GM18951 (cell line): ENCODE data around the gene GSDMA.
A peak's percentile ranks its signal among the peaks of the same experiment; 100 is the strongest.
"Not testable (repeated sequence)": the region's sequence is repeated elsewhere in the genome, so short reads cannot be mapped to it uniquely, and the experiment has no call there.

ENCODE experiments used
- POLR2A ChIP-seq: IDR thresholded peaks from 4 replicates; pipeline ENCODE4 v1.6.1; 2011; ENCODE audit warnings: mild to moderate bottlenecking; ENCODE audit not compliant: insufficient read length, insufficient read depth; ENCODE audit errors: extremely low read depth
- in situ Hi-C: fragments of 300-500 bp; cut with MboI; formaldehyde crosslinking; loops from one replicate; pipeline ENCODE4 v1.12.0; 2022; ENCODE audit warnings: low sequenced_read_pairs, mixed read lengths, inconsistent platforms; ENCODE audit not compliant: unreplicated experiment

Gene GSDMA

DNA sequence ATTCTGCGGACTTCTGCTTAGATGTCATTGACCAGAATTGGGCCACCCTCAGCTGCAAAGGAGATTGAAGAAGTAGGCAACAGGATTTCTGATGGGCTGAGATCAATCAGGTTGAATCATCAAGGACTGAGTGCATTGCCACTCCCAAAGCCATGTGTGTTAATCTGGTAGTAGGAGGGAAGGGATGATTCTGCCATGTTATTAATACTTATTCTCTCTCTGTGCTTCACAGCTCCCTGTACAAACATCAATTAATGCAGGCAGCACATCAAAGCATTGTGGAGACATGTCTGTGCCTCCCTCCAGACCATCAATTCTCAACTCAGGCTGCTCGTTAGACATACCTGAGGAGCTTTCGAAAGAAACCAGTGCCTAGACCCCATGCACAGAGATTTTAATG, 23.7 kb upstream of the GSDMA start:
- in situ Hi-C loops: no loop called here
- TF ChIP-seq POLR2A: no peak

DNA sequence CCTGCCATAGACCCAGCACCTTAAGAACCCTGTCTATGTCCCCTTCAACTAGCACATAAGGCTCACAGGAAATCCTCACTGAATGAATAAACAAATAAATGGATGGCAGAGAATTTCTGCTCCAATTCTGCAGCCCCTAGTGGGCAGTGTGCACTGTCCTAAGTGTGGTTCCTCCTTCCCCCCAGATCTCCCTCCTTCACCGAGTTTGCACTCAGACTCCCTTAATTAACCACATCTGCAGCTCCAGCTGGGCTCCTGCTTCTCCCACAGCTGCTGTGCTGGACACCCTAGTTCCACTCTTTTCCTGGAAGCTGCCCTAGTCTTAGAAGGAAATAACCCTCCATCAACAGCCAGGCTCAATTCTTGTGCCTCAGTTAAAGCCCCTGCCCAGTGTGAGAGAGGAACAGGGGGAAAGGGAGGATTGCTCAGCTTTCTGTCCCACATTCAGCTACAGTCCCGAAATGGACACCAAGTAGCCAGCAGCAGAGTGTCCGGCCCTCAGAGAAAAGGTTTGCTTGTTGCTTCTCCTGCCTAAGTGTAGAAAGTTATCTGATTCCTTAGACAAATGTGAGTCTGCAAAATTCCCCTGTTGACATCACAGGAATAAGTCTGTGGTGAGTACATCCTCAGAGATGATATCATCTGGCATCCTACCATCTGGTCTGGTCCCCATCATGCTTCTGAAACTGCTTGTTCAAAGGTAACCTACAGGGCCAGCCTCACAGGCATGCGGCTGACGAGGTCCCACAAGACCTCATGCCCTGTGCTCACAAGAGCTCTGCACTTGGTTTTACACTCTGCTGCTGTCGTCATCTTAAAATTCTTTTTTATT, 23.0 kb upstream of the GSDMA start:
- TF ChIP-seq POLR2A: no peak
- in situ Hi-C loops: no loop called here

DNA sequence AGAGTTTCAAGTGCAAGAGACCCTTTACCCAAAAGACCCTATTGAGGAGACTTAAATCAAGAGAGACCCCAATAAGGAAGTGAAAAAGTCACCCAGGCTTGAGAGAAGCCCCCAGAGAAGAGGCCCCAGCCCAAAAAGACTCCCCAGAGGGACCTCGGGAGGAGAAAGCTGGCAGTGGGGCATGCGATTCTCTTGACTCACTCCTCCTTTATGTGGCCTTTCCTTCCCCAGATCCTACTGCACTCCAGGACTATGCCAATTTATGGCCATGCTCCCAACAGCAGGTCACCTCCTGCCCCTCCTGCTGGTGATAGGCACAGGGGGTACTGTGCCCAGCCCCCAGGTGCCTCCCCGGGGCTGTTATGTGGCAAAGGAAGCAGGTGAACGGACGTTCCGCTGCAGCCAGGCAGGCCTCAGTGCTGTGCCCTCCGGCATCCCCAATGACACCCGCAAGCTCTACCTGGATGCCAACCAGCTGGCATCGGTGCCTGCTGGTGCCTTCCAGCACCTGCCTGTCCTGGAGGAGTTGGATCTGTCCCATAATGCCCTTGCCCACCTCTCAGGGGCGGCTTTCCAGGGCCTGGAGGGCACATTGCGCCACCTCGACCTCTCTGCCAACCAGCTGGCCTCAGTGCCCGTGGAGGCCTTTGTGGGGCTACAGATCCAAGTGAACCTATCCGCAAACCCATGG, 19.0 kb upstream of the GSDMA start:
- in situ Hi-C loops: no loop called here
- no peak for TF ChIP-seq POLR2A

DNA sequence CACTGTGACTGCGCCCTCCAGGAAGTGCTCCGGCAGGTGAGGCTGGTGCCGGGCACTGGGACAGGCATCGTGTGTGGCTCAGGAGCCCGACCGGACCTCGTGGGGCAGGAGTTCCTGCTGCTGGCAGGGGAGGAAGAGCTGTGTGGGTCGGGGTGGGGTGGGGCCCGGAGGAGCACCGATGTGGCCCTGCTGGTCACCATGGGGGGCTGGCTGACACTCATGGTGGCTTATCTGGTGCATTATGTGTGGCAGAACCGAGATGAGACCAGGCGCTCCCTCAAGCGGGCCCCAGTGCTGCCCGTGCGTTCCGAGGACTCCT, 18.5 kb upstream of the GSDMA start:
- in situ Hi-C loops: no loop called here
- TF ChIP-seq POLR2A: no peak

DNA sequence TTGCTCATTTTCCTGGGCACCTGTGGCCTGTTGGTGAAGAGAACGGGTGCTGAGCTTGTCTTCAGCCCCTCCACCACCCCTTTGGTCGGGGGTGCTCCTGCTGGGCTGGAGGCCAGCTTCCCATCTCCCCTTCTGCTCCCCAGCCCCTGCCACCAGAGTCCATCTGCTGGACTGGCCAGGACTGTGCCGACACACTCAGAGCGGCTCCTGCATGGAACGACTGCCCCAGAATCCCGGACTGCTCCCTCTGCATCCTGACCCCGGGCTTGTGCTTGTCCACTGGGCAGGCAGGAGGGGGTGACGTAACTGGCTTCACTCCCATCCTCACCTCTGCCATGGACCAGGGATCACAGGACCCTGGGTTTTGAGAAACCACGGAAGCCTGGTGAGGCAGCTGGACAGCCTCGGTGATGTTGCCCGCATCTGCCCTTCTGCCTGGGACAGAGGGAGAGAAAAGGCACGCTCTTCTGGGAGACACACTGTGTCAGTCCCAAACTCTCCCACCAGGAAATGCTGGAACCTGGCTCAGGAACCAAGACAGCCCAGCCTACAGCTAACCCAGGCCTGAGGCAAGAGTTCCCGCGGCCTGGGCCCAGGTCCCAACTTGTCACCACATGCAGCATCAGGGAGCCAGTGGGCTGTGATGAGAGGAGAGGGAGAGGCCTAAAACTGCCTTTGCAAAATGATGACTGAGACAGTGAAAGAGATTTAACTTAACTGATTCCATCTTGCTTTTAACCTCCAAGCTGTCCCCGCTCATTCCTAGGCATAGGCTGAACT, 16.1 kb upstream of the GSDMA start:
- no peak for TF ChIP-seq POLR2A
- in situ Hi-C loops: no loop called here

DNA sequence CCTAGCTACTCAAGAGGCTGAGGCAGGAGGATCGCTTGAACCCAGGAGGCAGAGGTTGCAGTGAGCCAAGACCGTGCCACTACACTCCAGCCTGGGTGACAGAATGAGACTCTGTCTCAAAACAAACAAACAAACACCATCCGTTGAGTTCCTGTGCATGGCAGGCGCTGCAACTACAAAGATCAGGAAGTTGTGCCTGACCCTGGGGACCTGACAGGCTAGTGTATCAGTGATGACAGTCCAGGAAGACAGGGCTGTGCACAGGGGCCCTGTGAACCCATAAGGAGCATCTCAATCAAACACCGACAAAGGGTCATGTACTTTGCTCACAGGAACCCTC, 14.3 kb upstream of the GSDMA start:
- in situ Hi-C loops: not testable (repeated sequence)

DNA sequence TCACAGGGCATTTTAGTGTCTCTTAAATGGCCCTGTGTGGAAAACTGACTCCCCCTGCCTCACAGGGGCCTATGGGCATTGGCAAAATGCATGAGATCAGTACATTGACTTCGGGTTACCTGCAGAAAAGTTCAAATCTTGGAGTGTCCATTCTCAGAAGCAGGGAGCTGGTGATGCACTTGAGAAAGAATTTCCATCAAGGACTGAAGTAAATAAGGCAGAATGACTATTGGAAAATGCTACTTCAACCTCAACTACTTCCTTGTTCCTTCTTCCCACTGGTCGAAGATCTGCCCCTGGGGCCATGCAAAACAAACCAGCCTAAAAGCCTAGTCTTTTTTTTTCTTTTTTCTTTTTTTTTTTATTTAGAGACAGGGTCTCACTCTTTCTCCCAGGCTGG, 13.8 kb upstream of the GSDMA start:
- in situ Hi-C loops: no loop called here
- no peak for TF ChIP-seq POLR2A

DNA sequence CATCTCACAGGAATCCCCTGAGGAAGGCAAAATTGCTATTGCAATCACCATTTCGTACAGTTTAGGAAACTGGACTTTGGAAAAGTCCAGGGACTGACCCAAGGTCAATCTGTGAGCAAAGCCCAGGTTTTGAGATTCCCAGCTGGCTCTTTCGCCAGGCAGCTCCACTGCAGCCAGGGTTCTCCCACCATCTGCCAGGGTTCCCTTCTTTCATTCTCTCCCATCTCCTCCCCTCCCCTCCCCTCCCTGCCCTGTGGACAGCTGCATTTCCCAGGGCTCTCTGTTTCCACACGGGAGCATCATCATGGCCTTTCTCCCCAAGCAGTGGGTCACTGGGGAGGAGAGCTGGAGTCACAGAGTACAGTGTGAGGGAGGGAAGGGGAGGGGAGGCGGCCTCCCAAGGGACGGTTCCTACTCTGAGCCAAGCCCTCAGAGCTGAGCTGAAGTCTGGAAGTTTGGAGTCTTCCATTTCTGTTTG, 11.9 kb upstream of the GSDMA start:
- TF ChIP-seq POLR2A: no peak
- in situ Hi-C loops: no loop called here

DNA sequence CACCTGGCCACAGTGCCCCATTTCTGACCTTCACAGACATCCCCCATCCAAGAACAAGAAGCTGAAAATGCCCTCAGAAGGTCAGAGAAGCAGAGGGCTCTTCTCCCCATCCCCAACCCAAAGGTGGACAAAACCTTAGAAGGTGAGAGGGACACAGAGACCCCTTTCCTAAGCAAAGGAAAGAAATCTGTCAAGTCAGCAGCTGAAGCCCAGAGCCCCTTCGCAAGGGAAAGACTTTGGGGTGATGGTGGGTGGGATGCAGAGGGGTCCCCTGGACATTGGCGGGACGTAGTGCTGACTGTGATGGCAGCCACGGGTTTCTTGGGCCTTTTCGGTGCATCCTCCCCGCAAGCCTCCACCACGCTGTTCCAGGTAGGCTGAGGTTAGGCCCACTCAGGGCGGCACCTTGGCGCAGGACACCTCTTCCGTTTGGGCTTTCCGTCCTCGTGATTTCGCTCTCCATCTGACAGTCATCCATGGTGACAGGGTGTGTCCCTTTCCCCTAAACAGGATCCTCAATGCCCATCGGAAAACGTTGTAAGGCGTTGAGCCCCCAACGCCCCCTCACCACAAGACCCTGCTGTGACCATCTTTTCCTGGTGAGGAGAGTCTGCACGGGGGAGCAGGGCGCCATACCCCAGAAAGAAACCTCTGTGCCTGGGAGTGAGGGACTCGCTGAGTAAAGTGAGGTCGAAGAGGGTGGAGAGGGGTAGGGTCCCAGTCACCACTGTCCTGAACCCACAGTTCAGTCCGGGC, 10.7 kb upstream of the GSDMA start:
- no peak for TF ChIP-seq POLR2A
- in situ Hi-C loops: no loop called here

DNA sequence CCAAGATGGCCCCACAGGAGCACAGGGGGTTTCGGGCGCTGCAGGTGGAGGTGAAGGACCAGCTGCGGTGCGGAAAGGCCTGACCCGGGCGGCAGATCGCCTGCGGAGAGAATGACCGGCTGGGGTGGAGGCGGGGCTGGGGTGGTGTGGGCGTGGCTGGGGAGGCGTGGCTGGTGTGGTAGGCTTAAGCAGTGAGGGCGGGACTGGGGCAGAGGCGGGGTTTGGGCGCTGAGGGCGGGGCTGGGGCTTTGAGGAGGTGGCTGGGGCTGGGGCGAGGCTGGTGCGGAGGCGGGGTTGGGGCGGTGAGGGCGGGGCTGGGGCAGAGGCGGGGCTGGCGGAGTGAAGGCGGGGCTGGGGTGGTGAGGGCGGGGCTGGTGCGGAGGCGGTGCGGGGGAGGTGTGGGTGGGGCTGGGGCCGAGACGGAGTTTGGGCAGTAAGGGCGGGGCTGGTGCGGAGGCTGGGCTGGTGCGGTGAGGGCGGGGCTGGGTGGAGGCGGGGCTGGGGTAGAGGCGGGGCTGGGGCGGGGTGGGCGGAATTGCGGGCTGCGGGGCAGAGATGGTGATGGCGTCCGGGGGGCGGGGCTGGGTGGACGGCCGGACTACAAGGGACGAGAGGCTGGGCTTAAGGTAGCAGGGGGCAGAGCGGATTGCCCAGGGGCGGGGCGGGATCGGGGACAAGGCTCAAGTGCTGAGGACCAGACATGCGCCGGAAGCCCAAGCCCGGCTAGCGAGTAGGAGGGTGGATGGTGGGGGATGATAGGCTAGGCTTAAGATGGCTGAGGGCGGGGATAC, 9.9 kb upstream of the GSDMA start:
- in situ Hi-C loops: no loop called here
- TF ChIP-seq POLR2A: peak; percentile 65

DNA sequence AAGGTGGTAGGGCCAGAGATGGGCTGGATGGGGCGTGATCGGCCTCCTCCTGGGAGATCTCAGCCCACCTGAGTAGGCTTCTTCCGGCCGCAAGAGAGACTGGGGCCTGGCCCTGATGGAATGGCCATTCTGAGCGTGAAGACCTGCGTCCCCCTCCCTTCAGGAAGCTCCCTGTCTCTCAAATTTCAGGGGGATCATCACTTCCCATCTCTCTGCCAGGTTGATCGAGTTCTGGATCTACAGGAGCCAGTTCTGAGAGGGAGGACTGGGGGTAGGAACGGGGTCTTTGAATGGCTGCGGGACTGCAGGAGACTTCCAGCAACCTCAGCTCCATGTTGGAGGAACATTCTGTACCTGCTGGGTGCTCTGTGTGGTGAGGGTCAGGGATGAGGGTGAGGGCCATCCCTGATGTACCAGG, 9.3 kb upstream of the GSDMA start:
- TF ChIP-seq POLR2A: no peak
- in situ Hi-C loops: no loop called here

DNA sequence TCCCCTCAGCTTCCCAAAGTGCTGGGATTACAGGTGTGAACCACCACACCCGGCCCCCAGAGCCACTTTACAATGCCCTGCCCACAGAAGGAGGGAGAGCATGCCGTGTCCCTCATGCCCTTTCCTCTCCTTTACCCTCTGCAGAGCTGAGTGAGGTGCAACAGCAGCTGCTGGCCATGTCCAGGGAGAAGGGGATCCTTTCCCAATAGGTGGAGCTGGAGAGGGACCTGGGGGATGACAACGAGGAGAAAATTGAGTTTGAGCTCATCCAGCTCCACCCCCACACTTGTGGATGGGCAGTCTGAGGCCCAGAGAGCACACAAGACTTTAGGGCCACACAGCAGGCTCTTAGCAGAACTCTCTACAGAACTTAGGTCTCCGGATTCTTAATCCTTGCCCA, 7.9 kb upstream of the GSDMA start:
- no peak for TF ChIP-seq POLR2A
- in situ Hi-C loops: no loop called here
